ENCODE data around the gene AKAP17A.

Gene AKAP17A

GRCh38 chrX:1582686-1583437 lies 8.5 kb upstream of the AKAP17A start:
- DNase-seq, result no peak

- DNase-seq, result no peak
These were observed 7.0 kb upstream of the AKAP17A start for GRCh38 chrX:1584237-1585011.

DNA sequence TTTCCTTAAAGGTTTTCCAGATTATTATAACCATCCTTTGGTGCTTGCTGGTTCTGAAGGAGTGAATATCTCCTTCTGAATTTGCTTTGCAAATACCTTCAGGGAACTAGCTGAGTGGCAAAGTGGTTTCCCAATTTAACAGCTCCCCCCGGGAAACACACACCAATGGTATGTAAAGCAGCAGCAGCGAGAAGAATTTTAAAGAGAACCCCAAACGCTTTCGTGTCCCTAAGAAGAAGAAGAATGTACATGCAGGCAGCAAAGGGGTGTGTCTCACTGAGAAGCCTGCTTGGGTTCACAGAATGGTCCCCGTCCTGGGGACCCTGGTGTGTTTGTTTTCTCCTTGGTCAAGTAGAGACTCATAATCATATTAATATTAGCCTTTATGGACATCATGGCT lies 4.2 kb upstream of the AKAP17A start:
- no peak for DNase-seq

DNA sequence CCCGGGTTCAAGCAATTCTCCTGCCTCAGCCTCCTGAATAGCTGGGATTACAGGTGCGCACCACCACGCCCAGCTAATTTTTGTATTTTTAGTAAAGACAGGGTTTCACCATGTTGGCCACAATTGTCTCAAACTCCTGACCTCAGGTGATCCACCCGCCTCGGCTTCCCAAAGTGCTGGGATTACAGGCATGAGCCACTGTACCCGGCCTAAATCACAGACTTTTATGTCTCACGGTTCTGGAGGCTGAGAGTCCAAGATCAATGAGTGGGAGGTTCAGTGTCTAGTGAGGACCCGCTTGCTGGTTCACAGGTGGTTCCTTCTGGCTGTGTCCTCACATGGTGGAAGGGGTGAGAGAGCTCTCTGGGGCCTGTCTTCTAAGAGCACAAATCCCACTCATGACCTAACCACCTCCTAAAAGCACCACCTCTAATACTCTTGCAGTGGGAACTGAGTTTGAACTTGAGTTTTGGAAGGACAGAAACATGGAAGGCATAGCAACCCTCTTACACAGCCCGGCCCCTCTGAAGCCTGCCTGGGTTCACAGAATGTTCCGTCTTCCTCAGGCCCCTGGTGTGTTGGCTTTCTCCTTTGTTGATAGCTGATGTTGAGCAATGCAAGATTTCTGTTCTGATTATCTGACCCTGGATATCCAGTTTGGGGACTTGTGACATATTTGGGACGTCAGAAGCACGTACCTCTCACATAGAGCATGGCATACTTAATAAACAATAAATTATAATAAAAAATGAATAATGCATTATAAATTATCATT lies 1.9 kb upstream of the AKAP17A start:
- no peak for DNase-seq

DNA sequence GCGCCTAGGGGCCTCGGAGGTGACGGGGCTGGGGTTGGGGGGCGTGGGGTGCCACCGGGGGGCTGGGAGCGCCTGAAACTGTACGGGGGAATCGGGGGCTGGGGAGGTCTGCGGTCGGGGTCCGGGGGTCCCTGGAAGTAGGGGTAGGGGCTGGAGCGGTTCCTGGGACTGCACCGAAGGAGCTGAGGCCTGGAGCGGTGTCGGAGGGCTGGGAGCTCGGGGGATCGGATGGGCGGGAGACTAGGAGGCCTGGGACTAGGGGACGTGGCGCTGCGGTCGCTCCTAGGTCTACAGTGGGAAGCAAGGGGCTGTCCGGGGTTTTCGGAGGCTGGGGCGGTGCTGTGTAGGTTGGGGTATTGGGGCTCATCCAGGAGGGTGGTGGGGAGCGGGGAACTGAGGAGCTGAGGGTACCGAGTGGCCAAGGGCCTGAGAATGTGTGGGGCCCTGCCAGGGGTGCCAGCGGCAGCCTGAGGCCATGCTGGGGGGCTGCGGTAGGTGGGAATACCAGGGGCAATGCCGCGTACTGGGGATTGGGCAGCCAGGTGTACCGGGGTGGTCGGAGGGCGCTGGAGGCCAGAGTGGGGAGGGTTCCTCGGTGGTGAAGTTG lies 562 bp downstream of the AKAP17A start:
- DNase-seq, result peak in 1 of 14 donors; percentile 18

GRCh38 chrX:1592470-1593142 lies 1.2 kb downstream of the AKAP17A start:
- DNase-seq, result no peak

DNA sequence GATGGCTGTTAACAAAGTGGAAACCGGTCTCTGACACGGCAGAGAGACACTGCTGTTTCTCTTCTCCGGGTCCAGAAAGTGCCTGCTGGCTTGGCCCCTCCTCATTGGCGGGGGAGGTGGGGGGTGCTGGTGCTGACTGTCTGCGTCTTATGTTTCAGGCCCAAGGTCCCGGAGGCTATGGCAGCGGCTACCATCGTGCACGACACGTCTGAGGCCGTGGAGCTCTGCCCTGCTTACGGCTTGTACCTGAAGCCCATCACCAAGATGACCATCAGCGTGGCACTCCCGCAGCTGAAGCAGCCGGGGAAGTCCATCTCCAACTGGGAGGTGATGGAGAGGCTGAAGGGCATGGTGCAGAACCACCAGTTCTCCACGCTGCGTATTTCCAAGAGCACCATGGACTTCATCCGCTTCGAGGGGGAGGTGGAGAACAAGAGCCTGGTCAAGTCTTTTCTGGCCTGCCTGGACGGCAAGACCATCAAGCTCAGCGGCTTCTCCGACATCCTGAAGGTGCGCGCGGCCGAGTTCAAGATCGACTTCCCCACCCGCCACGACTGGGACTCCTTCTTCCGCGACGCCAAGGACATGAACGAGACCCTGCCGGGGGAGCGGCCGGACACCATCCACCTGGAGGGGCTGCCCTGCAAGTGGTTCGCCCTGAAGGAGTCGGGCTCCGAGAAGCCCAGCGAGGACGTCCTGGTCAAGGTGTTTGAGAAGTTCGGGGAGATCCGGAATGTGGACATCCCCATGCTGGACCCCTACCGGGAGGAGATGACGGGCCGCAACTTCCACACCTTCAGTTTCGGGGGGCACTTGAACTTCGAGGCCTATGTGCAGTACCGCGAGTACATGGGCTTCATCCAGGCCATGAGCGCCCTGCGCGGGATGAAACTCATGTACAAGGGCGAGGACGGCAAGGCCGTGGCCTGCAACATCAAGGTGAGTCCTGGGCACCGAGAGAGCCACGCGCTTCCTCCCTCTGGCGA lies 2.2 kb downstream of the AKAP17A start:
- no peak for DNase-seq

DNA sequence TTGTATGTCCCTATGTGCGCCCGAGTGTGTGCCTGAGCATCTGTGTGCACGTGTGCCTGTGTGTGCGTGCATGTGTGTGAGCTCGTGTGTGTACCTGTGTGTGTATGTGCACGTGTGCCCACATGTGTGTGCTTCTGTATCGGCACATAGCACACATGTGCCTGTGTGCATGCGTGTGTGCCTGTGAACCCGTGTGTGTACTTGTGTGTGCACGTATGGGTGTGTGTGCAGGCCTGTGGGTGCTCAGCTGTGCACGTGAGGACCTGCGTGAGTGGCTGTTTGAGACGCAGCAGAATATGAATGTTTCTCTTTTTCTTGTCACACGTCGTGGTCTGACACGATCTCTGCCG lies 4.3 kb downstream of the AKAP17A start:
- DNase-seq, result no peak

DNA sequence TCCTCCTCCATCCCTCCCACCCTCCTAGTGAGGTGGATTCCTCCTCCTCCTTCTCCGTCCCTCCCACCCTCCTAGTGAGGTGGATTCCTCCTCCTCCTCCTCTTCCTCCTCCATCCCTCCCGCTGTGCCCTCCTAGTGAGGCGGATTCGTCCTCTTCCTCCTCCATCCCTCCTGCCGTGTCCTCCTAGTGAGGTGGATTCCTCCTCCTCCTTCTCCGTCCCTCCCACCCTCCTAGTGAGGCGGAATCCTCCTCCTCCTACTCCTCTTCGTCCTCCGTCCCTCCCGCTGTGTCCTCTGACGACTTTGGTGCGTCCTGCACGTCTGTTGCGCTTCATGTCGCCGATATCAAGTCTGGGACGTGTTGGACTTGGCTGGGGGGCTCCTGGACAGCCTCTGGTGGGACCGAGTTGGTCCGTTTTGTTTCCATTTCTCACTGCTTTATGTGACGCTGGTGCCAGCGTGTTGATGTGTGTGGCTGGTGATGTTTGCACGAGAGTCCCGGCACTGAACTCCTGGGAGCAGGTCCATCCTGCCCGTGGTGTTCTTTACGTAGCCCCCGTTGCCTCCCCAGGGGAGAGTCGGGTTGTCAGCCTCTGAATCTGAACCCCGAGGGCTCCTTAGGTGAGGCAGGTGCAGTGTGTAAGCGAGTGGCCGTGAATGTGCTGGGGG lies 5.4 kb downstream of the AKAP17A start:
- no peak for DNase-seq

DNA sequence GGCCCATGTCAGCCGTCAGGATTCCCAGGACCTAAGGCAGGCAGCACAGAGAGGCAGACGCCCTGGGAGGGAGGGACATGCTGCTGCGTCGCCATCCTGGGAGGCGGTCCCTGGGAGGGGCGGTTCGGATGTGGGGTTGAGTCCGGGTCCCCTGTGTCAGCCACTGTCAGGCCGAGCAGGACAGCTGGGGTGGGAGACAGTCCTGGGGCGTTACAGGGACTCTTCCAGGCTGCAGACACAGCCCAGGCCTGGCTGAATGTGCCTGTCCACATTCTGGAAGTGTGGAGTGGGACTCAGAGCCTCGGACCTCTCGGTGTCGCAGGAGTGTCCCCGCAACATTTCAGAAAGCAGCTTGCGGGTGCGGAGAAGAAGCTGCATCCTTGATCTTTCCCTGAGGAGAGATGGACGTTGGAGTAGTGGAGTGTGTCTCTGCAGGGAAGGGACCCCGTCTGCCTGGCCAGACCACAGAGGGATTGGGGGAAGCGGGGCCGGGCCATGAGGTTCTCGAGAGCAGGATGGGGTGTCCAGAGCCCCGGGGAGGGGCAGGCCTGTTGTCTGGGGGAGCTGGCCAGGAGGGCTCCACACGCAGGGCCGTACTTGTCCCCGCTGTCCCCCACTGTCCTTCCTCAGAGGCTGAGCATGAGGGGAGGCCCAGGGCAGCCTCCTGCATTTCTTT lies 6.1 kb downstream of the AKAP17A start:
- no peak for DNase-seq

DNA sequence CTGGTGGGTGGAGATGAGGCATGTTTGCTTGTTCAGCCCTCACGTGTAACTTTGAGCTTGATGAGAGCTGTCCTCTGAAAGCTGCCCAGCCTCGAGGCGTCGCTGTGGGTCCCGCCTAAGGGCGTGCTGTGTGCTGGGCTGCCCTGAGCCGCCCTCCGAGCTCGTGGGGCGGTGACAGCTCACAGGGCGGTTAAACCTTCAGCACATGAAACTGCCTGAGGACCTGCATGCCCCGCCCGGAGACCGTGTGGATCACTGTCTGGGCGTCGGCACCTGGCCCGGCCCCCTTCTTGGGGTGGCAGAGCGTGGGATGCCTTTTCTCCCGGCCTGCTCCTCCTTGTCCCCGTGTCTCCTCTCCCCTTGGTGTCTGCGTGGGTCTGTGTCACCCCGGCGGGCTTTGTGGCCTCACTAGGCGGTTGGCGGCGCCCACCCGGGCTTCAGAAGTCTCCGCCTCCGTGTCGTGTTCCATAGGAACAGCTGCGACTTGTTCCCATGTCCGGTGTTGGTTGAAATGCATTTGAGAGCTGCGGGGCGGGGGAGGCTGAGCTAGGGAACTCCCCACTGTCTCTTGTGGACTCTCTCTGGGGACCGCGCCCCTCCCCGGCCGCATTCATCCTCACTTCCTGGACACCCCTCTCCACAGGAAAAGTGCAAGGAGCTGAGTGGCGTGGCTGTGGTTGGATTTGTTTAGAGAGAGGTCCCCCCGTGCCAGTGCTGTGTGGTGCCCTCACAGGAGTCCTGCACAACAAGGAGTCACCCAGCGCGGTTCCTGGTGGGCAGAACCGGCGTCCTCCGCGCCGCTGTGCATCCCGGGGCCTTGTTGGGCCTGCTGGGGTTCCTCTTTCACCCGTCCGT lies 6.8 kb downstream of the AKAP17A start:
- no peak for DNase-seq

- no peak for DNase-seq
These were observed 7.7 kb downstream of the AKAP17A start for GRCh38 chrX:1598876-1599790.

GRCh38 chrX:1599791-1600405 lies 8.5 kb downstream of the AKAP17A start:
- no peak for DNase-seq

DNA sequence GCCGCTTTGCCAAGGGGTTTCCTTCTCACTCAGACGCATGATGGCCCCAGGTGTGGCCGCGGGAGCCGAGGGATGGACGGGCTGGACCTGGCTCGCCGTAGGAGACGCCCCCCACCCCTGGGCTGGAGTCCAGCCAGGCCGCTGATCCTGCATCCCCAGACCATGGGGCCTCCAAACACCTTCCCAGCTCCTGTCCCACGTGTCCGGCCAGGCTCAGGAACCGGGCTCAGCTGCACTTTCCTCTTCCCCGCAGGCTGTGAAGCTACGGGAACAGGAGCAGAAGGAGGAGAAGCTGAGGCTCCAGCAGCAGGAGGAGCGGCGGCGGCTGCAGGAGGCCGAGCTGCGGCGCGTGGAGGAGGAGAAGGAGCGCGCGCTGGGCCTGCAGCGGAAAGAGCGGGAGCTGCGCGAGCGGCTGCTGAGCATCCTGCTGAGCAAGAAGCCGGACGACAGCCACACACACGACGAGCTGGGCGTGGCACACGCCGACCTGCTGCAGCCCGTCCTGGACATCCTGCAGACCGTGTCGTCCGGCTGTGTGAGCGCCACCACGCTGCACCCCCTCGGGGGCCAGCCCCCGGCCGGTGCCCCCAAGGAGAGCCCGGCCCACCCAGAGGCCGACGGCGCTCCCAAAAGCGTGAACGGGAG lies 9.1 kb downstream of the AKAP17A start:
- DNase-seq, result no peak

- no peak for DNase-seq
These were observed 9.8 kb downstream of the AKAP17A start for GRCh38 chrX:1601051-1601767.

DNA sequence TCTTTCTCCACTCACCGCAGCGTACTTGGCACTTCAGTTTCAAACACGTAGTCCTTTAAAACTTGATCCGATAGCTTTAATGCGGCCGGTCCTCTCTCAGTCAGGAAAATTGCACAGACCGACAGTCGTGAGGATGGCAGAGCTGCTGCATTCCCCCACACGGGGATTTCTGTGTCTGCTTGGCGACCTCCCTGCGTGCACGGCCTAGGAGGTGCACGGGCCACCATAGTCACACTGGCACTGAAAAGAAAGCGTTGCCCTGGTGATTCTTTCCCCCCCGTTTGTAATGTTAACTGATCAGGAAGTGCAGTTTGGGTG lies 10.3 kb downstream of the AKAP17A start:
- no peak for DNase-seq

All from C1 segment of cervical spinal cord (tissue), 14 donors.